ENCODE data around the gene TEX50.
"Not testable (repeated sequence)": the region's sequence is repeated elsewhere in the genome, so short reads cannot be mapped to it uniquely, and the experiment has no call there.

Gene TEX50

GRCh38 chr1:173661763-173662162 lies 26.6 kb downstream of the TEX50 start:
- no peak for DNase-seq (ENCODE audit: low read depth)

- no peak for DNase-seq (ENCODE audit: low read depth)
Measured at GRCh38 chr1:173663159-173663558, 28.0 kb downstream of the TEX50 start.

DNA sequence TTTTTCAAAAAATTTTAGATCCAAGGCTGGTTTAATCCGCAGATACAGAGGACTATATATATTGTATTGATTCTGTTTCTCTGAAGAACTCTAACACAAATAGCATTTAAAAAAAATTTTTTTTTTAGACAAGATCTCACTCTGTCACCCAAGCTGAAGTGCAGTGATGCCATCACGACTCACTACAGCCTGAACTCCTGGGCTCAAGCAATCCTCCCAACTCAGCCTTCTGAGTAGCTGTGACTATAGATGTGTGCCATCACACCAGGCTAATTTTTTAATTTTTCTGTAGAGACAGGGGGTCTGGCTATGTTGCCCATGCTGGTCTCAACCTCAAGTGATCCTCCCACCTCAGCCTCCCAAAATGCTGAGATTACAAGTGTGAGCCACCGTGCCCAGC lies 31.5 kb downstream of the TEX50 start:
- no peak for DNase-seq (ENCODE audit: low read depth)

DNA sequence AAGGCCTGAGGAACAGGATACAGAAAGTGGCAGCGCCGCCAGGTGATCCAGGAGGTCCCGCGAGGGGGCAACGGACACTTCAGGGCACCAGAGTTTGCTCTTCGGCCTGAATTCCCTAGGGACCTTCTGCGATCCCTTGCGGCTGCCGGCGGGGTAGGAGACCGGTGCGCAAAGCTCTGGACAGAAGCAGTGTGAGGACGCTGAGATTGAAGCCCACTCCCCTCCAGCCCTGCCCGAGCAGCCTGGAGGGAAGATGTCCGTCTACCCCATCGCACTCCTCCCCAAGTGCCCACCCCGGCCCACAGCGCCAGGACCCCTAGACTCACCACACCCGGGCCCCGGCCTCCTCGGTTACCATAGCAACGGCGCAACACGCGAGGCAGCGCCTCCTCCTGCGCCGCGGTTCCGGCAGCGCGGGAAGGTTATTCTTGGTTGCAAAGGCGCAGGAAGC lies 34.4 kb downstream of the TEX50 start, which contains the start of gene ANKRD45:
Gene ANKRD45, minus strand, starts transcription at position 361 of the 451 bp plus-strand sequence. CDS start 10,433 bp downstream, outside the sequence.
- no peak for DNase-seq (ENCODE audit: low read depth)

DNA sequence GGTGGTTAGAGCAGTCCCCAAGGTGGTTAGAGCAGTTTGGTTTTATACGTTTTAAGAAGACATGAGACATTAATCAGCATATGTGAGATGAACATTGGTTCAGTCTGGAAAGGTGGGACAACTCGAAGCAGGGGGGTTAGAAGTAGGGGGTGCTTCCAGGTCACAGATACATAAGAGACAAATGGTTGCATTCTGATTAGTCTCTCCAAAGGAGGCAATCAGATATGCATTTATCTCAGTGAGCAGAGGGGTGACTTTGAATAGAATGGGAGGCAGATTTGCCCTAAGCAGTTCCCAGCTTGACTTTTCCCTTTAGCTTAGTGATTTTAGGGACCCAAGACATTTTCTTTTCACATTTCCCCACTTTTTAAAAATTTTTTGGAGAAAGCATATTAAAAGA lies 39.4 kb downstream of the TEX50 start:
- not testable (repeated sequence) for DNase-seq (ENCODE audit: low read depth)

DNA sequence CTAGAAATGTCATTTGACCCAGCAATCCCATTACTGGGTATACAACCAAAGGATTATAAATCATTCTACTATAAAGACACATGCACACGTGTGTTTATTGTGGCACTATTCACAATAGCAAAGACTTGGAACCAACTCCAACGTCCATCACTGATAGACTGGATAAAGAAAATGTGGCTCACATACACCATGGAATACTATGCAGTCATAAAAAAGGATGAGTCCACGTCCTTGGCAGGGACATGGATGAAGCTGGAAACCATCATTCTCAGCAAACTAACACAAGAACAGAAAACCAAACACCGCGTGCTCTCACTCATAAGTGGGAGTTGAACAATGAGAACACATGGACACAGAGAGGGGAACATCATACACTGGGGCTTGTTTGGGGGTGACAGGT lies 45.0 kb downstream of the TEX50 start:
- DNase-seq (ENCODE audit: low read depth) = not testable (repeated sequence)

GRCh38 chr1:173682184-173682583 lies 47.0 kb downstream of the TEX50 start:
- no peak for DNase-seq (ENCODE audit: low read depth)

- DNase-seq (ENCODE audit: low read depth) = not testable (repeated sequence)
Measured at GRCh38 chr1:173683838-173684237, 48.7 kb downstream of the TEX50 start.

DNA sequence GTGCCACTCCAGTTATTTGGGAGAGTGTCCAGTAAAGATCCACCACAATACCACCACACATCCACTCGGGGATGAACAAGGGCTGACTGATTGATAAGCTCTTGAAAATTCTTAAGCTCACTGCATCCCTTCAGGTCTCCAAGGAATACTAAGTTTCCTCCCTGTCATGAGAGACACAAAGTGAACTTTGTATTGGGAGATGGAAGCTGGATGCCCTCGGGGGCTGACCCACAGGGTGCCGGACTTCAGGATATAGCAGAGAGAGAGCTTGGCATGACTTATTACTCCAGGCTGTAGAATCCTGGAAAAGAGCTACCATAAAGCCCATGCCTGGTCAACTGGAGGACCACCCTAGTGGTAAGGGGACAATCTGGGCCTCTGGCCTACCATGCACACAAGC lies 50.0 kb downstream of the TEX50 start:
- not testable (repeated sequence) for DNase-seq (ENCODE audit: low read depth)
